GM19395 (cell line): ENCODE data around the gene TBX4.

Source experiments
- ATAC-seq: cut with Tn5 transposase; IDR thresholded peaks from one replicate; pipeline ENCODE4 v1.9.1; 2021; ENCODE audit warnings: mild to moderate bottlenecking, moderate library complexity; ENCODE audit not compliant: unreplicated experiment

Gene TBX4

DNA sequence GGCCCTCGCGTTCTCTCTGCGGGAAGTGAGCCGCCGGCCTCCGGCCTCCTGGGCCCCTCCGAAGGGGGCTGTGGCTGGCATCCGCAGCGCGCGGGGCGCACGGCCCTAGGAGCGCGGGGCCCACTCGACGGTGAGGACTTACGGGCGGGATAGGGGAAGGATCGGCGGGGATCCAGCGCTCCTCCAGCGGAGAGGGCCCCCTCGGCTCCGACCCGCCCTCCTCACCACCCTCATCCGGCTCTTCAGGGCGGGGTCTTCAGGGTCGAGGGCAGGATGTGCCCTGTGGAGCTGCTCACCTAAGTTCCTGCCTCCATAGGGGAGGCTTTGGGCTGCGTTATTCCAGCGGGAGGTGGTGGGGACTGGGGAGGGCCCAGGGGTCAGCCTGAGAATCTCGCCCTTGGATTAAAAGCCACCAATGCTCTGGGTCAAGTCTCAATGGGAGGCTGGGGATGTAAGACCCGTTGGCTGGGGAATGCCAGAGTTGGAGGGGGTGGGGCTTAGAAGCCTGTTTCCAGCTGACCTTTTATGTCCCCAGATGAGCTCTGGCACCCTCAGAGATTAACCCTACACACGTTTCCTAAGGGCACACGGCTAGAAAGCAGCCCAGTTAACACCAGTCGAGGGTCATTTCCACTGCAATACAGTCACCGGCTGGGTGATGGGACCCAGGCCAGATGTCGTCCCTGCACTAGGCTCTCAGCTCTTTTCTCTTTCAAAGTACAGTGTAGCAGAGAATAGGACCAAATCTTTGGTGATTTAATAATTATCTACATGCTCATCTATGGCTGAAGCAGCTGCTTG is 39.2 kb upstream of the TBX4 start:
- ATAC-seq: no peak

GRCh38 chr17:61413661-61414126 is 38.5 kb upstream of the TBX4 start:
- ATAC-seq: no peak

GRCh38 chr17:61414141-61414935 is 37.9 kb upstream of the TBX4 start:
- ATAC-seq: no peak

DNA sequence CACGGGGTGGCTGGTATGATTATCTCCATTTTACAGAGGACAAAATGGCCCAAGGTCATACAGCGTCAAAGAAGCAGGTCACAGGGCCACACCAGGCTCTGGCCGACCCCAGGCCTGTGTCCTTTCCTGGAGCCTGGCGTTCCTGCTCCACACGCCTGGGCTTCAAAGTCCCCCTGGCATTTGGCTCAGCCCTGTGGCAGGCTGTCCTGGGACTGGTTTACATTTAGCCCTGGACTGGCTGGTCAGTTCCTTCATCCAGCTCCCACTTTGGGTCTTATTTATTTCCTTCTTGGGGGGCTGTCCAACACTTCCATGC is 37.3 kb upstream of the TBX4 start:
- no peak for ATAC-seq

GRCh38 chr17:61415374-61416210 is 36.6 kb upstream of the TBX4 start:
- ATAC-seq: no peak

- no peak for ATAC-seq
Observed at GRCh38 chr17:61416211-61416539, 36.0 kb upstream of the TBX4 start.

DNA sequence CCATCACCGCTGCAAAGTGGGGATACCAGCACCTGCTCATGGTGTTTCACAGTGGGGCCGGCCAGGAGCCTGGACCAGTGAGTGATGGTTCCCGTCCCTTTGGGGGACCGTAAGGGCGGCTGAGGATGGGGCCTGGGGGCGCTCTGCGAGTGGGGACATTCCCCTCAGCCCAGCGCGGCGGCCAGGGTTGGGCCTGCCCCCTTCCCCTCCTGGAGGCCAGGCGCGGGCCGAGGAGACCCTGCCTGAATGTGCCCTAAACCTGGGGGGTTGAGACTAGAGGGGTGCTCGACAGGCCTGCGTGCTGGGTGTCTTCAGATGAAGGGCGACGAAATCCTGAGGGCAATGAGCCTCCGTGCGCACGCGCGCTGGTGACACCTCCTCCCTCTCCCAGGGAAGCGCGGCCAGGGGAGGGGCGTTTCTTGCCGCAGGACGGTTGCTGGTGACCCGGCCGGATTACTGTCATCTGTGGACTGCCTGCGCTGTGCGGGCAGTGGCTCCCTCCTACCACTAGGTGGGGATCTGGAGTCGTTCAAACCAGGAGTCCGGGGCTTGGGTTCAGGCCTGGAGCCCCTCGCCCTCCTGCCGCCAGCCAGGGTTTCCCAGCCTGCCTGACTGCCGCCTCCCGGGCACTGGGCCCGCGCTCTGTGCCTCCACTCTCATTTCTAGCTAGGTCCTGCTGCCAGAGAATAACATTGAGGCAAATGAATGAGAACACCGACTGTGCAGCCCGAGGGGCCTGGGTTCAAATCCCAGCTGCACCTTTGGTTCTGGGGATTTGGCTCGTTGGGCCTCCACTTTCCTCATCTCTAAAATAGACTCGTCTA is 35.5 kb upstream of the TBX4 start:
- ATAC-seq: no peak

GRCh38 chr17:61418449-61418848 is 33.8 kb upstream of the TBX4 start:
- ATAC-seq: no peak

GRCh38 chr17:61419496-61420046 is 32.7 kb upstream of the TBX4 start:
- no peak for ATAC-seq

GRCh38 chr17:61420052-61420451 is 32.2 kb upstream of the TBX4 start:
- ATAC-seq: no peak

DNA sequence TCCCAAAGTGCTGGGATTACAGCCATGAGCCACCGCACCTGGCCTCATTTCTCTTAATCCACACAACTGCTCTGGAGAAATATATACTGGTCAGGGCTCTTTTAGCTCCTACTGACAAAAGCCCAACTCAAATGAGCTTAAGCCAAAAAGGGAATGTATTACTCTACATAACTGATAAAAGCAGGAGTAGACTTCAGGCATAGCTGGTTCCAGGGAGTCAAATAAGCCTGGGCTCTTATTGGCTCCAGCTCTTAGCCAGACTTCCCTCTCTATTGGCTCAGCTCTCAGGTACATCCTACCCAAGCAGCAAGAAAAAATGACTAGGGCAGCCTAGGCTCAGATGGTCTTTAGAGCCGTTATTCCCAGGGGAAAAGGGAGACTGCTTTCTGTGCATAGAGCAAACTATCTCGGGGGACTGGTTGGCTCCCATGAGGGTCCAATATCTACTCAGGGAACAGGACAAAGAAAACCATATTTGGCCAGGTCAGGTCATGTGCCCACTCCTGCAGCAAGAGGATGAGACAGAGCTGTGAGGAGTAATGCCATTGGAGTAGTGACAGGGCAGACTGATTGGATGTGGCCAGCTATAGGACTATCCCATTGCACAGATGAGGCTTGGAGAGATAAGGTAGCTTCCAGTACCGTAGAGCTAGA is 31.4 kb upstream of the TBX4 start:
- ATAC-seq: no peak

- no peak for ATAC-seq
Observed at GRCh38 chr17:61421460-61421859, 30.8 kb upstream of the TBX4 start.

- ATAC-seq: no peak
Observed at GRCh38 chr17:61422116-61422799, 30.0 kb upstream of the TBX4 start.

DNA sequence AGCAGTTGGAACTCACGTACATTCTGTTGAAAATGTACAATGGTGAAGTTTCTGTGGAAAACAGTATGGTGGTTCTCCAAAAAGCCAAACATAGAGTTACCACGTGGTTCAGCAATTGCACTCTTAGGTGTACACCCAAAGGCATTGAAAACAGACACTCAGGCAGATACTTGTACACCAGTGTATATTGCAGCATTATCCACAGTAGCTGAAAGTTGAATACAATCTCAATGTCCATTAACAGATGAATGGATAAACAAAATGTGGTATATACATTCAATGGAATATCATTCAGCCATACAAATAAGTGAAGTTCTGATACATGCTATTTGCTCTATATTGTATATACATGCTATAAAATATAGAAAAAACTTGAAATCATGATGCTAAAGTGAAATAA is 29.4 kb upstream of the TBX4 start:
- ATAC-seq: no peak

GRCh38 chr17:61423967-61424649 is 28.1 kb upstream of the TBX4 start:
- no peak for ATAC-seq

DNA sequence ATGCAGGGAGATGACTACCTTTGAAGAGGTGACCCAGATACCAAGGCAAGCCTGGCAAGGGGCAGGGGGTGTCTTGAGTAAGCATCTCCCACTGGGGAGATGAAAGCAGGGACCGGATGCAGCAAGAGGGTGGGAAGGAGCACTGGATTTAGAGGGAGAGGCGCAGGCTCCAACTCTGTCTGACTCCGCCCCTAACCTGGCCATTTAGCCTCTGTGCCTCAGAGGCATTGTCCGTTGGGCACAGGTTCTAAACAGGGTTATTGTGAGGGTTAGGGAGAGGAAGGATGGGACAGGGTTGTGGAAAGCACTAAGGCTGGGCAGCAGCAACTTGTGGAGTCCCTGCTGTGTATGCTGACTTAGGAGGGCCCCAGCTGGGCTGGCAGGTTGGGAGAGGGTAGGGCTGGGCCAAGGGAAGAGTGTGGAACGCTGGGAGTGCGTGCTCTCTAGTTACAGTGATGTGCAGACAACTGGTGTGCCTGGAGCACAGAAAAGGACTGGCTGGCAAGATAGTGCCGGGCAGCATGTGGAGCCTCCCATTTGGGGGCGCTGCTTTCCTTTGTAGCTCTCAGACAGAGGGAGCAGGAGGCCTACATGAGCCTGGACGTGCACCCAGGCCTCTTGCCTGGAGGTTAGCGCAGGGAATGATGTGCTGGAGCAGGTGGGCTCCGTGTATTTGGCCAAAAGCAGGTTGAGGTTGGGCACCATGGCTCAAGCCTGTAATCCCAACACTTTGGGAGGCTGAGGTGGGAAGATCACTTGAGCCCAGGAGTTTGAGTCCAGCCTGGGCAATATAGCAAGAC is 26.3 kb upstream of the TBX4 start:
- no peak for ATAC-seq

DNA sequence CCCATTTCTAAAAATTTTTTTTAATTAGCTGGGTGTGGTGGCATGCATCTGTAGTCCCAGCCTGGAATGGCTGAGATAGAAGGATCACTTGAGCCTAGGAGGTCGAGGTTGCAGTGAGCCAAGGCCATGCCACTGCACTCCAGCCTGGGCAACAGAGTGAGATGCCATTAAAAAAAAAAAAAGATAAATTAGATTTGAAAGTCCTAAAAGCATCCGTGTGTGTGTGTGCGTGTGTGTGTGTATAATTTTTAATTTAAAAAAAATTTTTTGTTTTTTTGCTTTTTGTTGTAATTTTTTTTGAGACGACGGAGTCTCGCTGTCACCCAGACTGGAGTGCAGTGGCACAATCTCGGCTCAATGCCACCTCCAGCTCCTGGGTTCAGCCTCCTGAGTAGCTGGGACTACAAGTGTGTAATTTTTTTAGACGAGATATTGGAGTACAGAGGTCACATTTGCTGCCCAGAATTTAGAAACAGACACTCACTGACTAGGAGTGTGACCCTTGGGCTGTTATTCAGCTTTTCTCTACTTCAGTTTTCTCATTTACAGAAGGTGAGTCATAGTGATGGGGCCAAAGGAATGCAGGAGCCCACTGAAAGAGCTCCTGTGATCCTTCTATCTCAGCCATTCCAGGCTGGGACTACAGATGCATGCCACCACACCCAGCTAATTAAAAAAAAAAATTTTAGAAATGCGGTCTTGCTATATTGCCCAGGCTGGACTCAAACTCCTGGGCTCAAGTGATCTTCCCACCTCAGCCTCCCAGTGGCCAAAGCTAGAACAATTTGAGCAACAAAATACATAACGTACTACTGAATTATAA is 25.5 kb upstream of the TBX4 start:
- no peak for ATAC-seq
